Thoracic aorta (tissue), 2 donors: Measurements from ENCODE around the gene NAB2. TPM values are rescaled to one million over a fixed set of nuclear protein-coding genes. Genes with fewer than 3 reads are reported as not detected.
"Not testable (repeated sequence)": the region's sequence is repeated elsewhere in the genome, so short reads cannot be mapped to it uniquely, and the experiment has no call there.

Experiments used
- ATAC-seq: fragments of 150-250 bp; one replicate; pipeline ENCODE4 v1.8.0; 2017; ENCODE audit warnings: low read depth; ENCODE audit not compliant: insufficient number of reproducible peaks, low FRiP score
- DNase-seq: peaks from one replicate; pipeline ENCODE4 v3.0.0-alpha.2; 2020; ENCODE audit warnings: low spot score
- H3K27ac ChIP-seq, 2 donors: fragments of 200-600 bp; sonication (generic); 1 replicate in 1 of 2; 2 replicates in 1 of 2; pipeline ENCODE4 v1.5.1; 2016; ENCODE audit warnings: mild to moderate bottlenecking in 2 of 2, moderate library complexity in 2 of 2
- H3K27me3 ChIP-seq: fragments of 200-600 bp; sonication (generic); replicated peaks from 2 replicates; pipeline ENCODE4 v1.6.0; 2016; ENCODE audit warnings: mild to moderate bottlenecking; ENCODE audit not compliant: insufficient read depth
- H3K36me3 ChIP-seq: fragments of 200-600 bp; sonication (generic); one replicate; pipeline ENCODE4 v1.5.1; 2016
- H3K4me1 ChIP-seq, 2 donors: fragments of 200-600 bp; sonication (generic); 1 replicate in 1 of 2; 2 replicates in 1 of 2; pipeline versions ENCODE4 v1.5.1 to v1.6.0; 2016; ENCODE audit warnings: low read depth in 2 of 2, mild to moderate bottlenecking in 1 of 2; ENCODE audit not compliant: control insufficient read depth in 1 of 2
- H3K4me3 ChIP-seq: fragments of 200-600 bp; sonication (generic); 2 replicates; pipeline ENCODE4 v1.5.1; 2016; ENCODE audit warnings: mild to moderate bottlenecking
- H3K9me3 ChIP-seq: fragments of 200-600 bp; sonication (generic); 2 replicates; pipeline ENCODE4 v1.5.1; 2016
- CTCF ChIP-seq: fragments of 200-600 bp; sonication (generic); IDR thresholded peaks from one replicate; pipeline ENCODE4 v1.5.1; 2019; ENCODE audit warnings: antibody characterized with exemption
- total RNA-seq, 2 donors: library from RNA; depleted of rRNA; stranded (reverse); fragments of >200 nt; gene quantifications; one replicate each; pipeline versions ENCODE4 v1.1.0 to v1.2.3, GENCODE V29; 2016

Gene NAB2
- total RNA-seq, 2 donors from 2014 or later, result 30.5 to 39.3 TPM

GRCh38 chr12:57072661-57073060 is 16.3 kb upstream of the NAB2 start:
- DNase-seq, result no peak
- H3K27me3 ChIP-seq, result no peaks in the 10 kb centered on the region
- ATAC-seq, result no peak
- H3K36me3 ChIP-seq, result peaks cover 3% of the 10 kb centered on the region
- H3K4me1 ChIP-seq, result peaks cover 10 to 26% of the 10 kb centered on the region in 2 donors
- peak overlapping the region; percentile 63 for H3K4me3 ChIP-seq
- H3K27ac ChIP-seq, result peak overlapping the region; percentile 60 to 75
- TF ChIP-seq CTCF, result no peak
- H3K9me3 ChIP-seq, result no peaks in the 10 kb centered on the region

- peak overlapping the region; percentile 60 to 75 for H3K27ac ChIP-seq
- not testable (repeated sequence) for ATAC-seq, H3K9me3 ChIP-seq, DNase-seq, H3K27me3 ChIP-seq, H3K36me3 ChIP-seq
- peak overlapping the region; percentile 63 for H3K4me3 ChIP-seq
- H3K4me1 ChIP-seq, result peaks cover 15 to 32% of the 10 kb centered on the region in 2 donors
Observed at GRCh38 chr12:57073566-57074450, 15.1 kb upstream of the NAB2 start.

GRCh38 chr12:57078519-57079404 is 10.2 kb upstream of the NAB2 start, which contains the start of gene NEMP1:
Gene NEMP1 (minus strand): TSS chr12:57078791. CDS start chr12:57078745, 46 bp downstream.
- ATAC-seq (peak; percentile 100), DNase-seq (peak; percentile 94)
- Histone ChIP-seq H3K9me3 (no peaks in the 10 kb centered on the region), H3K27ac (peak within 1 kb of the TSS; percentile 81), H3K4me3 (peak within 1 kb of the TSS; percentile 90), H3K36me3 (no peaks in the 10 kb centered on the region), H3K4me1 (peaks cover 8 to 17% of the 10 kb centered on the region in 2 donors), H3K27me3 (no peaks in the 10 kb centered on the region)
- no peak for TF ChIP-seq CTCF

- Histone ChIP-seq H3K27ac (peak overlapping the region; percentile 75 to 81), H3K9me3 (no peaks in the 10 kb centered on the region), H3K36me3 (no peaks in the 10 kb centered on the region), H3K4me1 (peaks cover 8 to 17% of the 10 kb centered on the region in 2 donors), H3K4me3 (no peak overlapping the region), H3K27me3 (no peaks in the 10 kb centered on the region)
- DNase-seq (no peak), ATAC-seq (no peak)
- TF ChIP-seq CTCF, result no peak
Observed at GRCh38 chr12:57079821-57080220, 9.1 kb upstream of the NAB2 start.

- Histone ChIP-seq H3K27ac (no peak overlapping the region), H3K4me3 (no peak overlapping the region)
Observed at GRCh38 chr12:57080855-57081254, 8.1 kb upstream of the NAB2 start.

More at GRCh38 chr12:57080855-57081254, 8.1 kb upstream of the NAB2 start:
- DNase-seq (no peak), ATAC-seq (no peak)
- no peaks in the 10 kb centered on the region for H3K36me3 ChIP-seq
- H3K27me3 ChIP-seq, result no peaks in the 10 kb centered on the region
- H3K4me1 ChIP-seq, result peaks cover 10 to 22% of the 10 kb centered on the region in 2 donors
- no peaks in the 10 kb centered on the region for H3K9me3 ChIP-seq
- TF ChIP-seq CTCF, result no peak
